ENCODE results near the gene CLNK.

CLNK gene

DNA sequence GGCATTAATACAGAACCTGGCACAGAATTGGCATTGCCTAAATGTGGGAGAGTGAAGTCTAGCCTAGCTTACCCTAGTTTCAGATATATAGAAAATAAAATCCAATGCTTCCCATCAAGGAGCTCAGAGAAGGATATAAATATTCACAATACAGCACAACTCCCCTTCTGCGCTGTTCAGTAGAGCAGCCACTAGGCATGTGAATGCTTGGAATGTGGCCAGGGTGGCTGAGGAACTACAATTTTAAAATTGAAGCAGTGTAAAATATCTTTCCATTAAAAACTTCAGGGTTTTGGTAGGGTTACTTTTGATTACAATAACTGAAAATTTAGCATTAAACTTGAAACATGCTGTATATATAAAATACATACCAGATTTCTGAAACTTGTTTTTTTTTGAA, 246.8 kb downstream of the CLNK start:
- Histone ChIP-seq H3K4me2 (no peak overlapping the region), H3K27me3 (ENCODE audit: insufficient read depth, low read depth) (no peaks in the 10 kb centered on the region), H2AFZ (ENCODE audit: low read depth) (no peak overlapping the region), H3K9ac (no peak overlapping the region), H3K4me3 (IDR thresholded peaks at IDR 0.05; ENCODE audit: insufficient read depth, low read depth, low read length) (no peak overlapping the region), H3K27ac (no peak overlapping the region), H4K20me1 (ENCODE audit: insufficient read depth) (no peaks in the 10 kb centered on the region), H3K36me3 (ENCODE audit: insufficient read depth) (no peaks in the 10 kb centered on the region), H3K4me1 (ENCODE audit: low read depth, poor library complexity, severe bottlenecking) (no peaks in the 10 kb centered on the region), H3K79me2 (ENCODE audit: insufficient read depth, low read depth) (no peaks in the 10 kb centered on the region)
- TF ChIP-seq, protein P1, sequence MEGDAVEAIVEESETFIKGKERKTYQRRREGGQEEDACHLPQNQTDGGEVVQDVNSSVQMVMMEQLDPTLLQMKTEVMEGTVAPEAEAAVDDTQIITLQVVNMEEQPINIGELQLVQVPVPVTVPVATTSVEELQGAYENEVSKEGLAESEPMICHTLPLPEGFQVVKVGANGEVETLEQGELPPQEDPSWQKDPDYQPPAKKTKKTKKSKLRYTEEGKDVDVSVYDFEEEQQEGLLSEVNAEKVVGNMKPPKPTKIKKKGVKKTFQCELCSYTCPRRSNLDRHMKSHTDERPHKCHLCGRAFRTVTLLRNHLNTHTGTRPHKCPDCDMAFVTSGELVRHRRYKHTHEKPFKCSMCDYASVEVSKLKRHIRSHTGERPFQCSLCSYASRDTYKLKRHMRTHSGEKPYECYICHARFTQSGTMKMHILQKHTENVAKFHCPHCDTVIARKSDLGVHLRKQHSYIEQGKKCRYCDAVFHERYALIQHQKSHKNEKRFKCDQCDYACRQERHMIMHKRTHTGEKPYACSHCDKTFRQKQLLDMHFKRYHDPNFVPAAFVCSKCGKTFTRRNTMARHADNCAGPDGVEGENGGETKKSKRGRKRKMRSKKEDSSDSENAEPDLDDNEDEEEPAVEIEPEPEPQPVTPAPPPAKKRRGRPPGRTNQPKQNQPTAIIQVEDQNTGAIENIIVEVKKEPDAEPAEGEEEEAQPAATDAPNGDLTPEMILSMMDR (conservative IDR thresholded peaks at IDR 0.05; ENCODE audit: low read depth, low read length) = no peak
